Ovary (tissue), 3 donors: ENCODE results near the gene ZNF827.

Experiments used
- POLR2A ChIP-seq: fragments of 450-650 bp; IDR thresholded peaks from one replicate; pipeline ENCODE4 v1.6.1; 2017; ENCODE audit warnings: antibody characterized with exemption, mild to moderate bottlenecking, moderate library complexity
- TF ChIP-seq, protein P1 (sequence below), 3 donors: fragments of 450-650 bp in 2 of 3; fragments of 200-600 bp in 1 of 3; IDR thresholded peaks; one replicate each; pipeline versions ENCODE4 v1.5.1 to v1.8.0; 2016 to 2022; ENCODE audit warnings: antibody characterized with exemption in 3 of 3, mild to moderate bottlenecking in 1 of 3
- donor health status: DM: no; HTN: no; CAD: no.

GRCh38 chr4:145982791-145983190 lies 44.2 kb upstream of the ZNF827 start:
- TF ChIP-seq, protein P1, sequence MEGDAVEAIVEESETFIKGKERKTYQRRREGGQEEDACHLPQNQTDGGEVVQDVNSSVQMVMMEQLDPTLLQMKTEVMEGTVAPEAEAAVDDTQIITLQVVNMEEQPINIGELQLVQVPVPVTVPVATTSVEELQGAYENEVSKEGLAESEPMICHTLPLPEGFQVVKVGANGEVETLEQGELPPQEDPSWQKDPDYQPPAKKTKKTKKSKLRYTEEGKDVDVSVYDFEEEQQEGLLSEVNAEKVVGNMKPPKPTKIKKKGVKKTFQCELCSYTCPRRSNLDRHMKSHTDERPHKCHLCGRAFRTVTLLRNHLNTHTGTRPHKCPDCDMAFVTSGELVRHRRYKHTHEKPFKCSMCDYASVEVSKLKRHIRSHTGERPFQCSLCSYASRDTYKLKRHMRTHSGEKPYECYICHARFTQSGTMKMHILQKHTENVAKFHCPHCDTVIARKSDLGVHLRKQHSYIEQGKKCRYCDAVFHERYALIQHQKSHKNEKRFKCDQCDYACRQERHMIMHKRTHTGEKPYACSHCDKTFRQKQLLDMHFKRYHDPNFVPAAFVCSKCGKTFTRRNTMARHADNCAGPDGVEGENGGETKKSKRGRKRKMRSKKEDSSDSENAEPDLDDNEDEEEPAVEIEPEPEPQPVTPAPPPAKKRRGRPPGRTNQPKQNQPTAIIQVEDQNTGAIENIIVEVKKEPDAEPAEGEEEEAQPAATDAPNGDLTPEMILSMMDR (IDR thresholded peaks at IDR 0.05): no peak
- TF ChIP-seq POLR2A: no peak
